Pancreas (tissue), 10 donors: Measurements from ENCODE around the gene NR0B2. TPM values are rescaled to one million over a fixed set of nuclear protein-coding genes. Genes with fewer than 3 reads are reported as not detected.

Experiments
- ATAC-seq, 4 donors: fragments of 200-7000 bp; cut with Tn5 transposase; one replicate each; pipeline versions ENCODE4 v1.8.0 to v1.9.1; 2020; ENCODE audit warnings: mild to moderate bottlenecking in 4 of 4, moderate library complexity in 4 of 4
- DNase-seq, 6 donors: peaks; one replicate each; pipeline ENCODE4 v3.0.0-alpha.2; 2020
- FAIRE-seq: peaks from 2 replicates; lab custom pipeline; 2012; peaks lifted over from hg19 to GRCh38; lab: Jason Lieb, UNC
- H3K27ac ChIP-seq, 4 donors: fragments of 200-600 bp; sonication (generic); 1 replicate in 3 of 4; 2 replicates in 1 of 4; pipeline versions ENCODE4 v1.5.0 to v1.8.0; 2020
- H3K27me3 ChIP-seq, 4 donors: fragments of 200-600 bp; one replicate each; pipeline ENCODE4 v1.8.0; 2021
- H3K36me3 ChIP-seq, 3 donors: fragments of 200-600 bp; sonication (generic) in 1 of 3; one replicate each; pipeline versions ENCODE4 v1.5.0 to v1.8.0; 2020 to 2021
- H3K4me1 ChIP-seq, 3 donors: fragments of 200-600 bp; one replicate each; pipeline ENCODE4 v1.8.0; 2021
- H3K4me3 ChIP-seq, 4 donors: fragments of 200-600 bp; sonication (generic) in 2 of 4; one replicate each; pipeline versions ENCODE4 v1.5.0 to v1.8.0; 2020 to 2021
- H3K9me3 ChIP-seq, 4 donors: fragments of 200-600 bp; one replicate each; pipeline ENCODE4 v1.8.0; 2021
- WGBS, 2 donors: extraction: QIAGEN DNeasy Blood & Tissue Kit; methylation state at CpG; one replicate each; pipeline ENCODE4 v1.1.7; 2013; 5-methylcytosine and 5-hydroxymethylcytosine counted together
- intact Hi-C, 3 donors: fragments of 100-400 bp; cut with DNase I; formaldehyde crosslinking; loops; one replicate each; pipeline versions ENCODE4 v1.11.1 to v1.14.2; 2022
- polyA plus RNA-seq, 2 donors: library from polyadenylated mRNA; stranded (reverse); fragments of 200-250 nt; gene quantifications; one replicate each; pipeline ENCODE4 v1.2.3, GENCODE V29; 2013
- total RNA-seq, 6 donors: library from RNA; stranded (reverse); fragmentation: NEBNext Ultra II Directional in 4 of 6; extraction: Animal tissue kit (Norgen Biotek cat#: 25700) in 4 of 6; gene quantifications; one replicate each; pipeline versions ENCODE4 v1.2.1 to v1.2.4, GENCODE V29; 2021 to 2023
- TF ChIP-seq, protein P1 (sequence below), 4 donors: fragments of 200-600 bp; sonication (generic) in 3 of 4; IDR thresholded peaks; one replicate each; pipeline versions ENCODE4 v1.5.0 to v1.8.0; 2021; ENCODE audit warnings: antibody characterized with exemption in 4 of 4
- donor health status: healthy with polysubstance abuse.
- donor health status: DM: no; HTN: no; CAD: no; lungs with moderate emphysema.
- donor health status: DM: no; HTN: no; CAD: no.
- donor health status: control.
- donor health status: control.
- donor health status: Bipolar disorder and iron deficiency.
- donor health status: DM: yes; HTN: yes; CAD: no.
- donor health status: DM: no; HTN: no; CAD: no.
- donor health status: DM: no; HTN: no; CAD: no.
- donor health status: DM: yes; HTN: yes; CAD: no.

Gene NR0B2, protein sequence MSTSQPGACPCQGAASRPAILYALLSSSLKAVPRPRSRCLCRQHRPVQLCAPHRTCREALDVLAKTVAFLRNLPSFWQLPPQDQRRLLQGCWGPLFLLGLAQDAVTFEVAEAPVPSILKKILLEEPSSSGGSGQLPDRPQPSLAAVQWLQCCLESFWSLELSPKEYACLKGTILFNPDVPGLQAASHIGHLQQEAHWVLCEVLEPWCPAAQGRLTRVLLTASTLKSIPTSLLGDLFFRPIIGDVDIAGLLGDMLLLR
- 10 to 100 TPM in 4 of 6 donors, 1 to 10 TPM in 2; 7.5 to 29.4 (median 11.4) TPM for total RNA-seq
- polyA plus RNA-seq: 10 to 100 TPM; 20.9 to 37.5 TPM

DNA sequence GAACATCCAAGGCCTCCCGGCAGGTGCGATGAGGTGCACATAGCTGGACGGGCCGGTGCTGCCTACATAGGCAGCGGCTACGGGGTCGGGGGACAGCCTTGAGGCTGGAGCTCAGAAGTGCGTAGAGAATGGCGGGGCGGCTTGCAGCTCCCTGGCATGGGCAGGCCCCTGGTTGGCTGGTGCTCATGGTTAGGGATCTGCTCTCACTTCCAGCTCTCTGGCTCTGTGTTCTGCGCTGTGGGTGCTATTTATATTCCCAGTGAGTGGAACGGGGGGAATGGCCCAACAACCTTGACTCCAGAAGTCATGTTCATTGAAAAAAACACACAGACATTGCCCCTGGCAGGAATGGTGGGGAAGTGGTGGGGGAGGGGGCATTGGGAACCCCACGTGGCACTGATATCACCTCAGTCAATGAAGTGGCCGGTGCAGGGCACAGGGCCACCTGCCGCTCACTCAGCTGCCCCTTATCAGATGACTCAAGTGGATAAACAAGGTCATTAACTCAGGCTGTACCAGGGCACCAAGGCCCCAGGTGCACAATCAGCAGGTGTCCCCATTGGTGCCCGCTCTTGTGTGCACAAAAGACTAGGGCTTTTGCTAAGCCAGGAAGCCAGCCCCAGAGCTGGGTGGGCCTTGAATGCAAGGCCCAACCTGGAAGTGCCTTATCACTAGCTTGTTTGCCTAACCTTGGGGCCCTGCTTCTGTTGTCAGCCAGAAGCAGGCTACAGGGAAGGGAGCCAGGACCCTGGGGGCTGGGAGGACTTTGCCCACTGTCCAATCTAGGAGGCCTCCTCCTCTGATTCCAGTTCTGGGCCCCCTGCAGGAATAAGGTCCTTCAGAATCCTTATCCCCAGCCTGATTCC lies at the start of gene NR0B2:
TSS of gene NR0B2 (minus strand) at position 222 of the 866 bp plus-strand sequence. CDS start at position 187, 35 bp downstream.
- WGBS, 2 donors: 5 to 12% methylated on average over 15 to 16 of the region's 16 CpGs
- peak within 1 kb of the TSS; percentile 90 to 97 (median 96) for H3K27ac ChIP-seq
- peaks cover 17 to 36% (median 20%) of the 10 kb centered on the region in 3 donors for H3K4me1 ChIP-seq
- no peaks in the 10 kb centered on the region for H3K36me3 ChIP-seq
- intact Hi-C loops: no loop called here
- ATAC-seq: peak; percentile 81 to 87 (median 84)
- peak within 1 kb of the TSS; percentile 27 to 76 (median 64) for H3K4me3 ChIP-seq
- TF ChIP-seq, protein P1, sequence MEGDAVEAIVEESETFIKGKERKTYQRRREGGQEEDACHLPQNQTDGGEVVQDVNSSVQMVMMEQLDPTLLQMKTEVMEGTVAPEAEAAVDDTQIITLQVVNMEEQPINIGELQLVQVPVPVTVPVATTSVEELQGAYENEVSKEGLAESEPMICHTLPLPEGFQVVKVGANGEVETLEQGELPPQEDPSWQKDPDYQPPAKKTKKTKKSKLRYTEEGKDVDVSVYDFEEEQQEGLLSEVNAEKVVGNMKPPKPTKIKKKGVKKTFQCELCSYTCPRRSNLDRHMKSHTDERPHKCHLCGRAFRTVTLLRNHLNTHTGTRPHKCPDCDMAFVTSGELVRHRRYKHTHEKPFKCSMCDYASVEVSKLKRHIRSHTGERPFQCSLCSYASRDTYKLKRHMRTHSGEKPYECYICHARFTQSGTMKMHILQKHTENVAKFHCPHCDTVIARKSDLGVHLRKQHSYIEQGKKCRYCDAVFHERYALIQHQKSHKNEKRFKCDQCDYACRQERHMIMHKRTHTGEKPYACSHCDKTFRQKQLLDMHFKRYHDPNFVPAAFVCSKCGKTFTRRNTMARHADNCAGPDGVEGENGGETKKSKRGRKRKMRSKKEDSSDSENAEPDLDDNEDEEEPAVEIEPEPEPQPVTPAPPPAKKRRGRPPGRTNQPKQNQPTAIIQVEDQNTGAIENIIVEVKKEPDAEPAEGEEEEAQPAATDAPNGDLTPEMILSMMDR (IDR thresholded peaks at IDR 0.05): no peak
- no peaks in the 10 kb centered on the region for H3K27me3 ChIP-seq
- no peak for FAIRE-seq
- no peaks in the 10 kb centered on the region for H3K9me3 ChIP-seq
- DNase-seq: peak; percentile 88 to 99 (median 98)

DNA sequence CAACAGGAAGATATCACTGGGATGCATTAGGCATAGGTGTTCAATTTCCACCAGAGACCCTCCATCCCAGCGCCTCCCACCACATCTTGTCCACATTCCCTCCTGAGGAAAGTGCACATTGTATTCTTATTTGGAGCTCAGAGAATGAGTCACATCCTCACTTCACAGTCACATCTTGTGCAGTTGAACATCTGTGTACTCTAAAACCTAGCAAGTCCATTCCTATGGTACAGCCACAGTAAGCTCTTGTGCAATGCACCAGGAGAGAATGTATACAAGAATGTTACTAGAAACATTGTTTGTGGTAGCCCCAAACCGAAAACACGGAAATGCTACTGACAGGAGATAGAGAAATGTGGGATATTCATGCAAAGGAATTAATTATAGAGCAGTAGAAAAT lies 48.1 kb upstream of the NR0B2 start:
- intact Hi-C loops: no loop called here
- ATAC-seq (no peak), FAIRE-seq (no peak), DNase-seq (peak in 1 of 6 donors; percentile 1)
- H3K9me3 ChIP-seq: no peaks in the 10 kb centered on the region
- peaks cover 0 to 17% (median 8%) of the 10 kb centered on the region in 3 donors for H3K4me1 ChIP-seq
- no peak overlapping the region for H3K27ac ChIP-seq
- no peak overlapping the region for H3K4me3 ChIP-seq
- WGBS, 2 donors: 82% methylated on average over 3 of the region's 3 CpGs
- H3K27me3 ChIP-seq: no peaks in the 10 kb centered on the region
- TF ChIP-seq, protein P1 (IDR thresholded peaks at IDR 0.05): no peak
- H3K36me3 ChIP-seq: no peaks in the 10 kb centered on the region

DNA sequence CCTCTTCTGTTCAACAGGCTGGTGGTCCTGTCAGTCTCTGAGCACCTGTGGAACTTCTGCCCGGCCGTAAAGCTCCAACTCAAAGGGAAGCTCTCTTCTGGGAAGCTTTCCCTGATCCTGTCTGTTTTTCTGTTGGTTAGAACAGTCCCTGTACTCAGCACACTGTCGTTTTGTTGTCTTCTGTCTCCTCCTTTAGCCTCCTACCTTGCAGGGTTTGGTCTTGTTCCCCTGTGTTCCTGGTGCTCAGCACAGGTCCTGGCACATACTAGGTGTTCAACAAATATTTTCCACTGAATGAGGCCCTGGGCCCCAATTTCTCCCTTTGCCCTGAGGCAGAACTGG lies 46.8 kb upstream of the NR0B2 start:
- H3K27ac ChIP-seq: peak overlapping the region; percentile 55 to 79 (median 78)
- H3K4me1 ChIP-seq: peaks cover 0 to 17% (median 8%) of the 10 kb centered on the region in 3 donors
- peak overlapping the region; percentile 84 to 98 (median 88) for H3K4me3 ChIP-seq
- 0 to 1% methylated on average over 3 of the region's 3 CpGs for WGBS, 2 donors
- FAIRE-seq (no peak), ATAC-seq (peak in 3 of 4 donors; percentile 11 to 46 (median 45)), DNase-seq (no peak)
- H3K27me3 ChIP-seq: no peaks in the 10 kb centered on the region
- intact Hi-C loops: no loop called here
- TF ChIP-seq, protein P1 (IDR thresholded peaks at IDR 0.05): no peak
- H3K9me3 ChIP-seq: no peaks in the 10 kb centered on the region
- H3K36me3 ChIP-seq: no peaks in the 10 kb centered on the region

DNA sequence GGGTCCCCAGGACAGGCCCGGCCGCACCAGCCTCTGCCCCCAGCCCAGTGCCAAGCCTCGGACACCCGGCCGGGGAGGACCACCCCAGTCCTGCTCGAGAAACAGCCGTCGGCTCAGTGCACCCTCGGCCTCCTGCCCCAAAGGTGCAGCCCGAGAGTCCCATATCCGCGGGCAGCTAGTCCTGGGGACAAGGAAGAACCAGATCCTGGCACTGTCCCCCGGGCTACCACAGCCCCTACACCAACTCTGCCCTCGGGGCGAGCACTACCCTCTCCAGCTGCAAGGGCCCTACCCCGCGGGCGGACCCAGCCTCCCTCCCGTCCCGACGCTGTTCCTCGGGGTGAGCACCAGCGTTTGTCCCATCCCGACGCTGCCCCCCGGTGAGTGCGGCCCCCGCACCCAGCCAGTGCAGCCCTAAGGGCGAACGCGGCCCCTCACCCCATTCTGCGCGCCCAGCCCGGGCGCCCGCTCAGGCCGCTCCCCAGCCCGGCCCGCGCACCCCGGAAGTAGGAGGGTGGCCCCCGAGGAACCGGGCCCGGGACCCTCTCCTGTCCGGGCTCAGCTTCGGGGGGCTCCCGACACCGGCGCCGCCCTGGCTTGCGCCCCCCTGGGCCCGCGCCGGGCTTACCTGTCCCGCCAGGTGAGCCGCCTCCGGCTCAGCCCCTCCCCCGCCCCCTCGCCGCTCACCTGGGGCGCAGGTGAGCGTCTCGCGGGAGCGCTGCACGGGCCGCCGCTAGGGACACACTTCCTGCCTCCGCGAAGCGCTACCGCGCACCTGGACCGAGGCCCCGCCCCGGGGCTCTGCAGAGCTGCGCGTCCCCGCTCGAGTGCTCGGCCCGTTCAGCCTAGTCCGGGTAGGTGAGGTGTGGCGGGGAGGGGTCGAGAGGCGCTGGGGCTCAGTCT lies 46.2 kb upstream of the NR0B2 start, which contains the start of gene KDF1:
TSS of gene KDF1 (minus strand) at position 747 of the 903 bp plus-strand sequence. CDS start 8,088 bp downstream, outside the sequence.
- Histone ChIP-seq H3K36me3 (no peaks in the 10 kb centered on the region), H3K9me3 (no peaks in the 10 kb centered on the region), H3K4me1 (peaks cover 0 to 17% (median 8%) of the 10 kb centered on the region in 3 donors), H3K27ac (peak within 1 kb of the TSS; percentile 55 to 79 (median 78)), H3K27me3 (no peaks in the 10 kb centered on the region), H3K4me3 (peak within 1 kb of the TSS; percentile 84 to 98 (median 88))
- ATAC-seq: peak; percentile 98 to 99 (median 99)
- 0 to 1% methylated on average over 67 to 86 of the region's 86 CpGs for WGBS, 2 donors
- DNase-seq: peak; percentile 88 to 97 (median 93)
- FAIRE-seq: no peak
- TF ChIP-seq, protein P1 (IDR thresholded peaks at IDR 0.05): peak in 2 of 4 donors; percentile 22 to 26
- intact Hi-C loops: no loop called here
